SIG-M5 treated with dmso at 0.1 percent for 504 hours (cell line): ENCODE data around the gene ZNF185.
"Not testable (repeated sequence)": the region's sequence is repeated elsewhere in the genome, so short reads cannot be mapped to it uniquely, and the experiment has no call there.

Source experiments
- DNase-seq: peaks from one replicate; lab custom pipeline; 2025; ENCODE audit not compliant: unreplicated experiment; lab: John Stamatoyannopoulos, UW

Gene ZNF185

GRCh38 chrX:152895121-152895520 is 2.7 kb upstream of the ZNF185 start:
- no peak for DNase-seq

DNA sequence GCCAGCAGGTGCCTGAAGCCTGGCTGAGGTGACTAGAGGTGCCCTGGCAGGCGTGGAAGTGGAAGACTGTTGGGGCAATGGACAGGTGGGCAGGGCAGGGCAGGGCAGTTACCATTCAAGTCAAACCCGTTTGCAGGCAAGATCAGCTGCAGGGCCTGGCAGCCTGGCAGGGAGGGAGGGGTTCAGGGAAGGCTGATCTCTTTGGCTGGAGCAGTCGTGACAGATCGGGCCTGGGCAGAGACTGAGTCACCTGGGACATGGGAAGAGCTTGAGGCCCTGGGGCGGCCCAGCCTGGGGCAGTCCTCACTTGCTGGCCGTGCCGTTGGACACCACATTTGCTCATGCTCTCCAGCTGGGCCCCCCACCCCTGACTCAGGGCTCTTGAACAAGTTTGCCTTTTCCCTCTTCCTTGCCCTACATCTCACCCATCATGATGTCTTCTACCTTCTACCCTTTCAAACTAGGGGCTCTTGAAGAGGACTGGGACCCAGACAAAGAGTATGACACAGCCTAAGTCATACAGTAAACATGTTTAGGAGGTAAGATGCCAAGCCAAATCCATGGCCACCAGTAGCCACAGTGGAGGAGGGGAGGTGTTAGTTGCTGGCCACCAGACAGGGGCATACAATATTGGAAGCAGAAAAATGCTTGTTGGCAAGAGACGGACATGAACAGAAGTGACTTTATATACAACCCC is 2.0 kb upstream of the ZNF185 start:
- peak; percentile 48 for DNase-seq

DNA sequence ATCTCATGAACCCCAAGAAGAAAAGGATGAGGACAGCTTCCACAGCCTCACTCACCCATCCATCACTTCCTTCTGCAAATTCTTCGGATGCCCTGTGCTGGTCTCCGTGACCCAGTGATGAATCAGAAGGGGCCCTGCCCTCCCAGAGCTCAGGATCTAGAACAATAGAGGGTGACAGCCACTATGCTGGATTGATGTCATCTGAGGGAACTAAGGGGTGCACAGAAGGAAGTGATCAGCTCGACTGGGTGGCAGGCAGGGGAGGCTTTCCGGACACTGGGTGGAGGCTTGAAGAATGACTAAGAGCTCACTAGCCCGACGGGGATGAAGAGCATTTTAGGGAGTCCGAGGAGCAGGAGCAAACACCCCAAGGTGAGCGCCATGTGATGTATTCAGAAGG is 1.4 kb upstream of the ZNF185 start:
- DNase-seq, result peak; percentile 48

- no peak for DNase-seq
Observed at GRCh38 chrX:152898442-152898841, 575 bp downstream of the ZNF185 start.

DNA sequence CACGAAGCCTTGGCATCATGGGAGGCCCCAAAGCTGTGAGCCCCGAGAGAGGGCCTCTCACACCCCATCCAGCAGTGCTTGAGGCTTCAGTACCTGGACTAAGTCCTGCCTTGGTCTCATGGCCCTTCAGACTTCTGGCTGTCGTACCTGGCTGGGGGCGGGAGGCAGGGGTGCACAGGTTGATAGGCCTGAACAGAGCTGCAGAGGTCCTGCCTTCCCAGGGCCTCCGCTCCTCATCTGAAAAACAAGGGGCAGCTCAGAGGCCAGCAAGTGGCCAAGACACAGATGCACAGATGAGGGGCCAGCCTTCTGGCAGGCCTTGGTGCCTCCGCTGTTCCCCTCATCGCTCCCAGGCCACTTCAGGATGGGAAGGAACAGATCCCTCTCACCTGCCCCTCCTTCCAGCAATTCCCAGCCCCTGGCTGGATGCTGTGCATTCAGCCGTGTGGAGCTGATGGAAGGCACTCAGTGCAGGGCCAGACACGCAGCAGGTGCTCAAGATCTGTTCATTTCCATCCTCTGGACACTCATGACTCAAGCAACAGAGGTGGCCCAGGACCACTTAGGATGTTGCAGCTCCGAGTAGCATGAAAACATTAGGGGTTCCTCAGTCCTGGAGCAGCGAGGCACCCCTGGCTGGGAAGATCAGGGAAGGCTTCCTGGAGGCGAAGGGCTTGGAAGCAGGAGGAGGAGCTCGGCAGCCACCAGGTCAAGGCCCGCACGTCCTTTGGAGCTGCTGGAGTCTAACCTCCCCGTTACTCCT is 1.4 kb downstream of the ZNF185 start:
- DNase-seq, result no peak

- DNase-seq, result no peak
Observed at GRCh38 chrX:152899874-152900719, 2.2 kb downstream of the ZNF185 start.

DNA sequence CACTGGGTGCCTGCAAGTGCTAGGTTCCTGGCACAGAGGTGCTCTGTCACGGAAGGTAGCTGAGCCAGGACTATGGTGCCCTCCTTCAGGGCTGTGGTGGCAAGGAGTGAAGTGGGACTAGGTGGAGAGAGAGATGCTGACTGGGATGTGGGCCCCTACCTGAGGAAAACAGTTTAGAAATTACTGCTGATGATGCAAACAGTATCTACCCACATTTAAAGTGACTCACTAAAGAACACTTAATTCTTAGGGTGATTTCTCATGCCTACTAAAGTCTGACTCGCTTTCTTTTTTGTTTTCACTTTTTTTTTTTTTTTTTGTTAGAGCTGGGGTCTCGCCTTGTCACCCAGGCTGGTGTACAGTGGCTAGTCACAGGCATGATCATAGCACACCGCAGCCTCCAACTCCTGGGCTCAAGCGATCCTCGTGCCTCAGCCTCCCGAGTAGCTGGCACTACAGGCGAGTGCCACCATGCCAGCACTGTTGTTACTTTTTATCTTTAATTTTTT is 3.1 kb downstream of the ZNF185 start:
- no peak for DNase-seq

- no peak for DNase-seq
Observed at GRCh38 chrX:152901816-152902501, 4.1 kb downstream of the ZNF185 start.

DNA sequence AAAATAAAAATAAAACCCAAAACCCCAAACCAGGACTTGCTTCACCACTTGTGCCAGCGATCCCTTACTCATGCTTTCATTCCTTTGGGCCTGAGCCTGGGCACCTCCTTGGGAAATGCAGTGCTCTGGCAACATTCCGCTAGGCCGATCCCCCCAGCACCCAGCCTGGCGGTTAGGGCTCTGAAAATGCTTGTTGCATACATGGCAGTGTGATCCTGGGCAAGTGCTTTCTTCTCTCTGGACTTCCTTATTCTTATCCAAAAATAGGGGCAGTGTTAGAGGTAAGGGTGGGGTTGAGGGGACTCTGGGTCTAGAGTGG is 4.6 kb downstream of the ZNF185 start:
- no peak for DNase-seq

DNA sequence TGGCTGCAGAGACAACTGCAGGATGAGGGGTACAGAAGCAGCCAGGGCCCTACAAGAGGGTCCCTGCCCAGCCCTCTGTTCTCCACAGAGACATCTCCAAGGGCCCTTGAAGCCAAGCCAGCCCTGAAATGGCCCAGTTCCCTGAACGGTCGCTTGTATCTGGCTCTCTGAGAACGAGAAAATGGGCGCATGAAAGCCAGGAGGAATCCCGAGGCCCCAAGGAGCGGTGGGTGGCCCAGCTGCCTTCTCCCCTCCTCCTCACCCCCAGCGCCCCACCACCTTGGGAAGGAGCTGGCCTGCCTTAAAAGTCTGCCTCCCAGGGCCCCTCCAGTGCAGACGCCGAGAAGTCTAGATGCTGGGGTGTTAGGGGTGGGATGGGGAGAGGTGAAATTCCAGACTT is 5.7 kb downstream of the ZNF185 start:
- no peak for DNase-seq

DNA sequence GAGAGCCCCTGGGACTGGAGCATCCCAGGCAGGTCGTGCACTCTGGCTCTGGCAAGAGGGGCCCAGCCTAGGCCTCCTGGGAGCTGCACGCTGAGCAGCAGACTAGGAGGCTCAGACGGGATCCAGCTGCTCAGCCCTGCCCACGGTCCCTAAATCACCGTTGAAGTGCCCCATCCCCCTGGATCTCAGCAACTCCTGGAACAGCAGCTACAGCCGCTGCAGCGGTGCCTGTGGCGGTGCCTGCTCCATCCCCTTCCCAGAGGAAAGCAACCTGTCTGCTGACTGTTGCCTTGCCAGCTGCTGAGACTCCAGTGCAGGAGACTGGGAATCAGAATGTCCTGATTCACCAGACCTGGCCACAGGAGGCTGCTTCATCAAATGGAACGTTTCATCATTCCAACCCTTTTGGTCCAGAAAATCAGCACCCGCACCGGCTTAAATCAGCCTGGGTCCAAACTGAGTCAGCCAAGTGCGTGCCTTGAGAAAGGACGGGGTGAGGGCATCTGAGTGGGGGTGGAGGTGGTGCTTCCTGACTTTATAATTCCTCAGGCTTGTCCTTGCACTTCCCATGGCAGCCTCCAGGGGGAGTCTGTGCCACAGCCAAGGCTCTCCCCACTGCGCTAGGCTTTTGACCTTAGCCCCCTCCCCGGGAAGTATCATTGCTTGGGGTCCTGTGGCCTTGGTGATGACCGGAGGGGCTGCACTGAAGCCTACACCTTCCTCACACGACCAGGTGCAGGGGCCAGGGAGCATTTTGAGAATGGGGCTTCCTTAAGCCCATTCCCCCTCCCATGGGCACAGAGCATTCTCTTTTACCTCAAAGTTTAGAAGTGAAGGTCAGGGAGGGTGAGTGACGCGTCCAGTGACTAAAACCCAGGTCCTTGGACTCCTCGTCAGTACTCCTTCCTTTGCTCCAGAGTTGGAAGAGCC is 6.5 kb downstream of the ZNF185 start:
- peak; percentile 19 for DNase-seq

- DNase-seq, result no peak
Observed at GRCh38 chrX:152905081-152905420, 7.2 kb downstream of the ZNF185 start.

DNA sequence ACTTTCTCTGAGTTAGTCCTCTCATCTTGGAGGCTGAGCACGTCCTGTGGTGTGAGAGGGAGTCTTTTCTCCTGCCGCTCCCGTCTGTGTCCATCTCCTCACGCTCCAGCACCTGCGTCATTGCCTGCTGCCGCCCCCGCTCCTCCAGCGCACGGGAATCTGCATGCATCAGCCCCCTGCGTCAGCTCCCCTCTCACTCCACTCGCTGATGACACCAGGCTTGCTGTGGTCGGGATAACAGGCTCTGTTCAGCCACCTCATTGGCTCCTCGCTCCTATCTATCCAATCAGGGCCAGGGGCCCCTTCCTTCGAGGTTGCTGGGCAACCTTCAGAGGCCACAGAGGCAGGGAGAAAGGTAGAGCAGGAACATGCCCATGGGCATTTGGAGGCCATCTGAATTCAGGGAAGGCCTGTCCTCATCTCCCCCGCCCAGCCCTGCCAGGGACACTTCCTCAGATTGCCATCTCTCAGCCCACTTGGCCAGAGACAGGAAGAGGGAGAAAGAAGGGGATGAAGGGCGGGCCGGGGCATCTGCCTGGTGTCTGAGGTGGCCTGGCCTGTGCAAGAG is 9.3 kb downstream of the ZNF185 start:
- no peak for DNase-seq

GRCh38 chrX:152908486-152908885 is 10.6 kb downstream of the ZNF185 start:
- no peak for DNase-seq

GRCh38 chrX:152910018-152910417 is 12.2 kb downstream of the ZNF185 start:
- not testable (repeated sequence) for DNase-seq

DNA sequence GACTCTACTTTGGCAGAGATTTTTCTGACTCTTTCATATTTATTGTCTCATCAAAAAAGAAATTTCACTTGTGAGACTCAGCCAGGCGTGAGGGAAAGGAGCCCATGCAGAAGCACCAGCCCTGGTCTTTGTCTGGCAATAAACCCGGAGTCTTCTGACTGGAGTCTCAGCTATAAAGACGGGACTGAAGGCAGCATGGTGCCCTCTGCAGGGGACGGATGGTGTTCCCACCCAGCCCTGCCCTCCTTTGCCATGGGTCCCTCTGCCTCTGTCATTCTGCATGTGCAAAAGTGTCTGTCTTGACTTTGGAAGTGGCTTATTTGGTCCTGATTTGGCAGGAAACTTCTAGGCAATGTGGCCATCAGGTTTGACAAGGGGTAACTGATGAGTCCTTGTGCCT is 14.2 kb downstream of the ZNF185 start:
- peak; percentile 44 for DNase-seq

- no peak for DNase-seq
Observed at GRCh38 chrX:152912641-152913040, 14.8 kb downstream of the ZNF185 start.

GRCh38 chrX:152913346-152913745 is 15.5 kb downstream of the ZNF185 start:
- peak; percentile 31 for DNase-seq

DNA sequence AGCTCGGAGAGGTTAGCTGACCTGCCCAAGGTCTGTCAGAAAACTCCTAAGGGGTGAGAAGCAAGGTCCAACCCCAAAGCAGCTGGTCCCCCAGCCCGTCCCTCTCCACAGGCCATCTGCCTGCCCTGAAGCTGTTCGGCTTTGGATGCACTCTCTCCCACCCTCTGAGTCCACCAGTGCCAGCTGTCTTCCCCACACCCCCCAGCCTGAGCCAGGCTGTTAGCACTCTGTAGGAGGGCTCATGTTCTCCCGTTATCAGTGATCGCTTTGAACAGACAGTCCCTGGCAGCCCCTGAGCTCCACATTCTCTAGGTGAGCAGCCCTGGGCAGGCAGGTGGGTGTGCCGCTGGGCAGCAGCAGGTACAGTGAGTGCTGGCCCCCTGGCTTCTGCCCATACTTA is 16.0 kb downstream of the ZNF185 start:
- no peak for DNase-seq
